Measurements from ENCODE around the gene KLHL9. TPM values are rescaled to one million over a fixed set of nuclear protein-coding genes. Genes with fewer than 3 reads are reported as not detected.

The KLHL9 gene
- total RNA-seq, 1 donor: 22.0 TPM

DNA sequence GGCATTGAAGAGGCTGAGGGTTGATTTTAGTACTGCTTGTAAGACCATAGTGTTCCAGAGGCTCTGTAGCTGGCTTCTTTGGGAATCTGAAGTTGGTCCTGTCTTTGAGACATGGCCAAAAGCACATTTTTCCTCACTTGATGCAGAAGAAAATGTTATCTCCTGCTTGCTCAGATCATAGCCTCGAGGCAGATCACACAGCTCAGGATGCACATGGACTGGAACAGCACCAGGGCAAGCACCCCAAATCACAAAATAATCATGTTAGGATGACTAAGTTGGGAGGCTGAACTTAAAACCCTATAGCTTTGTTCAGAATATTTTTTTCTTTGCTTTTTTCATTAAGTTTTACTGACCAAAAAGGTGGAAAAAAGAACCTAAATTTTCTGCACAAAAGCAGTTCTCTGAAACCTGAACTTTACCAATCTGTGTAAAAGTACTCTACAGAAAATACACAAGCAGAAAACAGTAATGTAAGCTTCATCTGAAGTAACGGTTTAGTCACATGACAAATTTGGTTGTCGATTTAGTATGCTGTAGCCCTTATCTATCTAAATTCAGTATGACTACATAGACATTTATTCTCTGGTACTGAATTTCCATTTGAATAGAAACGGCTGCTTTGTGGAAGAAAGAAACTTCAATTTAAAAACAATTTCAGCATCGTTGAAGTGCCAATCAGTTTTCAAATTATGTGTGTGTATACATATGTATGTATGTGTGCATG is 3.4 kb downstream of the KLHL9 start:
- Histone ChIP-seq H3K27me3 (ENCODE audit: insufficient read depth, low read length) (no peaks in the 10 kb centered on the region), H3K4me1 (ENCODE audit: insufficient read depth, low read length) (peaks cover 44% of the 10 kb centered on the region), H3K9me3 (ENCODE audit: low read depth, low read length) (no peaks in the 10 kb centered on the region), H3K4me3 (ENCODE audit: low read length) (no peak overlapping the region)

GRCh38 chr9:21326526-21327139 is 8.6 kb downstream of the KLHL9 start:
- Histone ChIP-seq H3K4me1 (ENCODE audit: insufficient read depth, low read length) (peaks cover 18% of the 10 kb centered on the region), H3K9me3 (ENCODE audit: low read depth, low read length) (no peaks in the 10 kb centered on the region), H3K4me3 (ENCODE audit: low read length) (no peak overlapping the region), H3K27me3 (ENCODE audit: insufficient read depth, low read length) (no peaks in the 10 kb centered on the region)

GRCh38 chr9:21324047-21324446 is 11.2 kb downstream of the KLHL9 start:
- Histone ChIP-seq H3K4me1 (ENCODE audit: insufficient read depth, low read length) (peaks cover 4% of the 10 kb centered on the region), H3K9me3 (ENCODE audit: low read depth, low read length) (no peaks in the 10 kb centered on the region), H3K27me3 (ENCODE audit: insufficient read depth, low read length) (no peaks in the 10 kb centered on the region), H3K4me3 (ENCODE audit: low read length) (no peak overlapping the region)

DNA sequence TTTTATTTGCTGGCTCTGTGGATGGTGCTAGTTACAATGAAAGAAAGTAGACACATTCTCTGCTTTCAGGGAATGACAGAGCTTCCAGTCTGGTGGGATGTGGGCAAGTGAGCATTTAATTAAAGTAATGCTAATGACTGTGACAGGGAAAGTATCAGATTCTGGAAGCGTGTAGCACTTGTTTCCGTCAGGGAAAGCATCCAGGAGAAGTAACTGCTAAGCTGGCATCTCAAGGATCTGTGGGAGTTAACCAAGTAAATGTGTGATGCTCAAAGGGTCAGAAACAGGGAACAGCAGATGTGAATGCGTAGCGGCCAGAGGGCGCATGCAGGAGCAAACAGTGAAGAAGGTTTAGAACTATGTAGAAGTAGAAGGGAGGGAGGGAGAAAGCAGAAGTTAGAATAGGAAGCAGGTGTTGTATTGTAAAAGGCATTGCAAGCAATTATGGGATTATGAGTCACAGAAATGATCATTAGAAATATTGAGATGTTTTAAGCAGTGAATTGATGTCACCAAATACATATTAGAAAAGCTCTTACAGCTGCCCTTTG is 12.2 kb downstream of the KLHL9 start:
- Histone ChIP-seq H3K9me3 (ENCODE audit: low read depth, low read length) (no peaks in the 10 kb centered on the region), H3K4me1 (ENCODE audit: insufficient read depth, low read length) (peaks cover under 1% of the 10 kb centered on the region), H3K27me3 (ENCODE audit: insufficient read depth, low read length) (no peaks in the 10 kb centered on the region), H3K4me3 (ENCODE audit: low read length) (no peak overlapping the region)

DNA sequence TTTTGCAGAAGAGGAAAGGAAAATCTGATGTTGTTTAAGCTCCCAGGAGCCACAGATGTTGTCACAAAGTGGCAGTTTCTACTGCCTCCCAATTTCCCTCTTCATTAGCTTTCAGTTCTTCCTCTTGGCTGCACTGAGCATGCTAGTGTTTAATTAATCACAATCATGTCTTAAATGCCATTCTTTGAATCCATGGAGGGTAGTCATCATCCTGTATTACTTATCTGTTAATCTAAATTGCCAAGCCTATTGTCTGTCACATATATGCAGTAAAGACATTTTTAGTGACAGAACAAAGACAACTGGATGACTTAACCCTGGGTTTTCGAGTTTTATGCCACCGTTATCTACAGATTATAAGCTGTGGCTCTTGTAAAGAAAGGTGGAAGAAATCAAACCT is 14.7 kb downstream of the KLHL9 start:
- Histone ChIP-seq H3K27me3 (ENCODE audit: insufficient read depth, low read length) (no peaks in the 10 kb centered on the region), H3K9me3 (ENCODE audit: low read depth, low read length) (no peaks in the 10 kb centered on the region), H3K4me1 (ENCODE audit: insufficient read depth, low read length) (no peaks in the 10 kb centered on the region), H3K4me3 (ENCODE audit: low read length) (no peak overlapping the region)

- no peak overlapping the region for H3K4me3 ChIP-seq (ENCODE audit: low read length)
- H3K9me3 ChIP-seq (ENCODE audit: low read depth, low read length): no peaks in the 10 kb centered on the region
- no peaks in the 10 kb centered on the region for H3K27me3 ChIP-seq (ENCODE audit: insufficient read depth, low read length)
- H3K4me1 ChIP-seq (ENCODE audit: insufficient read depth, low read length): no peaks in the 10 kb centered on the region
Observed at GRCh38 chr9:21317956-21318923, 17.0 kb downstream of the KLHL9 start.

DNA sequence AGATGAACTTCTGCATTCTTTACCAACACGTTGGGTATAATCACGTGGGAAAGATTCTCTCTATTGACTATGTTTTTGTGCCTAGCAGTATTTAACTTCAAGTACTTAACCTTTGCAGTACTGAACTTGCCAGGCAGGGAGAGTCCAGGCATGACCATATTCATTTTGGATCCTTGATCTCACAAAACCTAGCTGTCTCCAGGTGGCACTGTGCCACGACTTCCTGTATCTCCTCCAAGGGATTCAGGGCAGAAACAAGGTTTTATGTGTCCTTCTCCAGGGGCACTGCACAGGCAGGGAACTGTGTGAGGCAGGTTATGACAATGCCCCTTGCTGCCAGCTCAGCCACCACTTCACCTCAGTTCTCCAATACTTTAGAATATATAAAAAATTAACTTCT is 18.3 kb downstream of the KLHL9 start:
- Histone ChIP-seq H3K4me3 (ENCODE audit: low read length) (no peak overlapping the region), H3K9me3 (ENCODE audit: low read depth, low read length) (no peaks in the 10 kb centered on the region), H3K27me3 (ENCODE audit: insufficient read depth, low read length) (no peaks in the 10 kb centered on the region), H3K4me1 (ENCODE audit: insufficient read depth, low read length) (no peaks in the 10 kb centered on the region)

- no peaks in the 10 kb centered on the region for H3K27me3 ChIP-seq (ENCODE audit: insufficient read depth, low read length)
- no peak overlapping the region for H3K4me3 ChIP-seq (ENCODE audit: low read length)
- H3K9me3 ChIP-seq (ENCODE audit: low read depth, low read length): no peaks in the 10 kb centered on the region
- no peaks in the 10 kb centered on the region for H3K4me1 ChIP-seq (ENCODE audit: insufficient read depth, low read length)
Observed at GRCh38 chr9:21316032-21316842, 19.0 kb downstream of the KLHL9 start.

DNA sequence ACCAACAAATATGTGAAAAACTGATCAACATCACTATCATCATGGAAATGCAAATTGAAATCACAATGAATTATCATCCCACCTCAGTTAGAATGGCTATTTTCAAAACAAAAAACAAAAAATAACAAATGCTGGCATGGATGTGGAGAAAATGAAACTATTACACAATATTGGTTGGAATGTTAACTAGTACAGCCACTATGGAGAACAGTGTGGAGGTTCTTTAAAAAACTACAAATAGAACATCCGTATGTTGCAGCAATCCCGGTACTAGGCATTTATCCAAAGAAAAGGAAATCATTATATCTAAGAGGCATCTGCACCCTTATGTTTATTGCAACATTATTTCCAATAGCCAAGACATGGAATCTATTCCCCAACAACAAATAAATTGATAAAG is 21.1 kb downstream of the KLHL9 start:
- no peak overlapping the region for H3K4me3 ChIP-seq (ENCODE audit: low read length)
- no peaks in the 10 kb centered on the region for H3K4me1 ChIP-seq (ENCODE audit: insufficient read depth, low read length)
- no peaks in the 10 kb centered on the region for H3K9me3 ChIP-seq (ENCODE audit: low read depth, low read length)
- peaks cover 3% of the 10 kb centered on the region for H3K27me3 ChIP-seq (ENCODE audit: insufficient read depth, low read length)

- H3K4me3 ChIP-seq (ENCODE audit: low read length): no peak overlapping the region
- H3K4me1 ChIP-seq (ENCODE audit: insufficient read depth, low read length): no peaks in the 10 kb centered on the region
- peaks cover 3% of the 10 kb centered on the region for H3K27me3 ChIP-seq (ENCODE audit: insufficient read depth, low read length)
- H3K9me3 ChIP-seq (ENCODE audit: low read depth, low read length): no peaks in the 10 kb centered on the region
Observed at GRCh38 chr9:21311889-21312288, 23.3 kb downstream of the KLHL9 start.

DNA sequence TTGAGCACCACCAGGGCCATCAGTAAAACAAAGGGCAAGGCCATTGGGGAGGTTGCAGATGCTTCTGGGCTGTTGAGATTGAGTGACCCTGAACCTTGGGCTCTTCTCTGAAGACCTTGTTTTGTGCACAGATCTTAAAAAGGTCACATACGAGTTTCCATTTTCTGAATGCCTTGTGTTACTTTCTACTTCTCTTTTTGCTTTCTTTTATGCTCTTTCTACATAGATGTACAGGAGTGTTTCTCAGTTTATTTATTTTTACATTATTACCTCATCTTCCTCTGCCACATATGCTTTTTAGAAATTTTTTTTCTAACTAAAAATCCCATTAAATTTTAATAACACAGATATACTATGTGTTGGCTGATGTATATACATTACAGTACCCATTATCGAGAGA is 30.0 kb downstream of the KLHL9 start, which contains the start of gene IFNA5:
TSS of gene IFNA5 (minus strand) at position 101 of the 400 bp plus-strand sequence. CDS start at position 44, 57 bp downstream.
- H3K4me1 ChIP-seq (ENCODE audit: insufficient read depth, low read length): no peaks in the 10 kb centered on the region
- no peaks in the 10 kb centered on the region for H3K9me3 ChIP-seq (ENCODE audit: low read depth, low read length)
- peaks cover 26% of the 10 kb centered on the region for H3K27me3 ChIP-seq (ENCODE audit: insufficient read depth, low read length)
- no peak within 1 kb of the TSS for H3K4me3 ChIP-seq (ENCODE audit: low read length)

DNA sequence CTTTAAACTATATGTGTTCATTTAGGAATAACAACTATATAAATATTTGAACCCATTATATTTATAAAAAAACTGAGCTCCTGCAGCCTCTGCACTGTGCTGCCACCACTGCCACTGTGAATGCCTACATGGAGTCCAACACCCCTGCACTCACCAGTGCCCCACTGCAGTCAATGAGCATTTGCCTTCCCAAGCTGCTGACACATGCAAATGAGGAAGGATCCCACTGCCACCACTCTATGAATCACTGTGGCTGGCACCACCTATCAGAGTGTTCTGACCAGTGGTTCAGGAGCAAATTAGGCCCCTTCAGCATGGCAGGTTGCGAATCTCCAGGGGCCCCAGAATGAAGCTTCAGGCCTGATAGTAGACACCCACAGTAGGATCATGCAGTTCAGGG is 39.2 kb downstream of the KLHL9 start:
- H3K9me3 ChIP-seq (ENCODE audit: low read depth, low read length): no peaks in the 10 kb centered on the region
- H3K4me3 ChIP-seq (ENCODE audit: low read length): no peak overlapping the region
- H3K27me3 ChIP-seq (ENCODE audit: insufficient read depth, low read length): peaks cover 15% of the 10 kb centered on the region
- H3K4me1 ChIP-seq (ENCODE audit: insufficient read depth, low read length): peaks cover 14% of the 10 kb centered on the region

DNA sequence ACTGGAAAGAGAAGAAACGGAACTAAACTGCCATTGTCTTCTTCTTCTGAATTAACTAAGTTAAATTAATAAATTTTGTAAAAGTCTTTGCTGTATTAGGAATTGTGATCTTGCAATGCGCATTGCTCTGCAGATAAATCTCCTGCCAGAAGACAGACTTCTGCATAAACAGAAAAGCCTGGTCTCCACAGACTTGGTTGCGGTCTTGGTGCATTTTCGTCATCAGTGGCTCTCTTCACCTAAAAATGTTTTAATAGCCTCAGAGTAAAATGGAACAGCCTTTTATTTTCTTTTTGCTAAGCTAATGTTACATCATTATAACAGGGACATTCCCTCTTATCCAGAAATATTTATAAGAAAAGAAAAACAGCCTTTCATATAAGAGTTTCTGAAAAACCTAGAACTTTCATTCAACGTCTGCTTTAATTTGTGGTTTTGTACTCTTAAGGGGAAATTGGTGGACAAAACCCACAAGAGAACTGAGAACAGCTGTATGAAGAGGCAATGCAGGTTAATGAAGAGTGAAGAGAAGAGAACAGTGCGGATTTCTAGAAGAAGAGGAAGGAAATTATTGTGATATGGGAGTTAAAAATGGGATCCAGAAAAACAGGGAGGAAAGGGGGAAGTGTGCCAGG is 40.2 kb downstream of the KLHL9 start:
- Histone ChIP-seq H3K27me3 (ENCODE audit: insufficient read depth, low read length) (peaks cover 10% of the 10 kb centered on the region), H3K4me1 (ENCODE audit: insufficient read depth, low read length) (peaks cover 14% of the 10 kb centered on the region), H3K4me3 (ENCODE audit: low read length) (no peak overlapping the region), H3K9me3 (ENCODE audit: low read depth, low read length) (no peaks in the 10 kb centered on the region)

DNA sequence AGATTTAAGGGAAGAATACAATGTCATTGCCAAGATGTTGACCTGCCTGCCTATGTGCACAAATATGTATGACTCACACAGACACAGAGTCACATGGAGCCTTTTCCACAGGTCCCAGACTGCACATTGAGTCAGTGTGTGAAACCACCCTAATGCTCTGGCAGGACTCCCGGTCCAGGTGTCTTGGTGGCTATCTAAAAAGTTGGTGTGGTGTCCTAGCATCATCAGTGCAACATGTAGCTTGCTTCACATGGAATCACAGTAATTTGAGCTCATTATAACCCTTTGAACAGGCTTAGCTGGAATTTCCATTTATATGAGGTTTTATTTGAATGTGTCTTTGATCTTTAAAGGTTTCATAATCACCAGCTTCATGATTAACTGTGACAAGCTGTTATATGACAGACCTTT is 40.8 kb downstream of the KLHL9 start:
- peaks cover 10% of the 10 kb centered on the region for H3K27me3 ChIP-seq (ENCODE audit: insufficient read depth, low read length)
- H3K9me3 ChIP-seq (ENCODE audit: low read depth, low read length): no peaks in the 10 kb centered on the region
- H3K4me1 ChIP-seq (ENCODE audit: insufficient read depth, low read length): peaks cover 14% of the 10 kb centered on the region
- no peak overlapping the region for H3K4me3 ChIP-seq (ENCODE audit: low read length)
